ENCODE results near the gene RUNX3.

DNA sequence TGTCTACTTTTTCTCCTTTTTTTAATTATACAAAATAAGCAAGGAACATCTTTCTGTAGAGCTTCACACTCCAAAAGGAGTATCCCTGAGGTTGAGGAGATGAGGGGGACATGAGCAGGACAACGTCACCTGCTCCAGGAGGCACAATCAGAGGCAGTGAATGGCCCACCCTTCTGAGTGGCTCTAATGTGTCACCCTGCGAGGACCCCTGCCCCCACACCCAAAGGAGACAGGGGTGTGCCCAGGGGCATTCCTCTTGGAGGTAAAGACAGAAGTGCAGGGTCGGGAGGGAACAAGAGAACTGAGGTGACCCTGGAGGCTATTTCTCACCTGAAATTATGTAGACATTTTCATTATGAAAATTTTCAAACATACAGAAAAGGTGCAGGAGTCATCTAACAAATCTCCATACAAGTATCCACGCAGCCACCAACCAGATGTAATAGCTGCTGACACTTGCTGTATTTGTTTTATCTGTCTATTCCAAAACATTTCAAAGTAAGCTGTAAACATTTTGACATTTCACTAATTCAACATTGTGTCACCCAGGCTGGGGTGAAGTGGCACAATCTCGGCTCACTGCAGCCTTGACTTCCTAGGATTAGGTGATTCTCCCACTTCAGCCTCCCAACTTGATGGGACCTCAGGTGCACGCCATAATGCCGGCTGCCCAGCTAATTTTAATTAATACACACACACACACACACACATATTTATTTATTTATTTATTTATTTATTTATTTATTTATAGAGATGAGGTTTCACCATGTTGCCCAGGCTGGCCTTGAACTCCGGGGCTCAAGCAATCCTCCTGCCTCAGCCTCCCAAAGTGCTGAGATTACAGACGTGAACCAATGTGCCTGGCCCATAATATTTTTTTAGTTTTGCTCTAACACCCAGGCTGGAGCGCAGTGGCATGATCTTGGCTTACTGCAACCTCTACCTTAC, 70.7 kb downstream of the RUNX3 start:
- TF ChIP-seq, protein P1, sequence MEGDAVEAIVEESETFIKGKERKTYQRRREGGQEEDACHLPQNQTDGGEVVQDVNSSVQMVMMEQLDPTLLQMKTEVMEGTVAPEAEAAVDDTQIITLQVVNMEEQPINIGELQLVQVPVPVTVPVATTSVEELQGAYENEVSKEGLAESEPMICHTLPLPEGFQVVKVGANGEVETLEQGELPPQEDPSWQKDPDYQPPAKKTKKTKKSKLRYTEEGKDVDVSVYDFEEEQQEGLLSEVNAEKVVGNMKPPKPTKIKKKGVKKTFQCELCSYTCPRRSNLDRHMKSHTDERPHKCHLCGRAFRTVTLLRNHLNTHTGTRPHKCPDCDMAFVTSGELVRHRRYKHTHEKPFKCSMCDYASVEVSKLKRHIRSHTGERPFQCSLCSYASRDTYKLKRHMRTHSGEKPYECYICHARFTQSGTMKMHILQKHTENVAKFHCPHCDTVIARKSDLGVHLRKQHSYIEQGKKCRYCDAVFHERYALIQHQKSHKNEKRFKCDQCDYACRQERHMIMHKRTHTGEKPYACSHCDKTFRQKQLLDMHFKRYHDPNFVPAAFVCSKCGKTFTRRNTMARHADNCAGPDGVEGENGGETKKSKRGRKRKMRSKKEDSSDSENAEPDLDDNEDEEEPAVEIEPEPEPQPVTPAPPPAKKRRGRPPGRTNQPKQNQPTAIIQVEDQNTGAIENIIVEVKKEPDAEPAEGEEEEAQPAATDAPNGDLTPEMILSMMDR (IDR thresholded peaks at IDR 0.05), result no peak
- no peak for TF ChIP-seq POLR2A (IDR thresholded peaks at IDR 0.05)

Data from thyroid gland (tissue), 4 donors.